ENCODE results near the gene AGMAT. TPM values are rescaled to one million over a fixed set of nuclear protein-coding genes. Genes with fewer than 3 reads are reported as not detected.

The AGMAT gene
- total and polyA plus RNA-seq, 2 of the 4 experiments (the other 2 are of a cell fraction): 0.18 to 0.26 TPM

DNA sequence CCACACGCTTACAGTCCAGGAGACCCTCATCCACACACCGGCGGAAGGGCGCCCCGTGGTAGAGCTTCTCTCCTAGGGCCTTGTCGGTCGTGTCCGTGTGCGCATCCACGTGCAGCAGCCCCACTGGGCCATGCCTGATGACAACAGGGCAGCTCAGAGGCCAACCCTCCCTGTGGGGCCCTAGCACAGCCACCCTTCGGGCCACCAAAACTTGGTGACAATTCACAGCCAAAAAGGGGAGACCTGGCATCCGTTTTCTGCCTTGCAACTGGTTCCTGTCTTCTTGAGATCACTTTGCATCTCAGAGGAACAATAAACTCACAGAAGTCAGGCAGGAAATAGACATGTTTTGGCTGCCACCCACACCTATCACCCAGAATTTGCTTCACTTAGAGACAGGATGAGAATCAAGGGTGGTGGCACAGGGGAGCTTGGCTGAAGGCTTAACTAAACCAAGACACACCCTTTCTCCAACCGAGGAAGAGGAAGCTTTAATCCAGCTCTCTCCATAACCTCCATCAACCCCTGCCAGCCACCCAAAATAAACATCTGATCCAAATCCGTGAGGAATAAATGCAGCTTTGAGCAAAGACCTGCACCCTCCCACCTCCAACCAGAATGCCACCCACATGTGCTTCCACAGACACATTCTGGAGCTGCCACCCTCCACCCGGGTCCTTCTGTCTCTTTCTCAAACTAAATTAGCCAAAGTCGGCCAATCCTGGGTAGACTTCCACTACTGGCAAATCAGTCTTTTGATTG lies 5.7 kb downstream of the AGMAT start:
- Histone ChIP-seq H3K14ac (replicated peaks; ENCODE audit: low read depth, low read length) (no peak overlapping the region), H4K5ac (ENCODE audit: low read depth, low read length) (no peak overlapping the region), H2AFZ (replicated peaks; ENCODE audit: low read length, poor library complexity) (no peak overlapping the region), H3K9me3 (ENCODE audit: control insufficient read depth, insufficient read depth, low read length) (no peaks in the 10 kb centered on the region), H3K4ac (ENCODE audit: low read depth, low read length) (no peak overlapping the region), H3K9me1 (ENCODE audit: insufficient read depth, low read length) (no peaks in the 10 kb centered on the region; the same call in 1 of the 2 replicates), H2AK5ac (ENCODE audit: low read depth, low read length) (no peak overlapping the region), H2BK20ac (ENCODE audit: low read depth, low read length) (no peak overlapping the region), H2BK5ac (ENCODE audit: low read depth, low read length, poor library complexity, severe bottlenecking) (no peak overlapping the region), H3K18ac (ENCODE audit: low read depth, low read length) (no peak overlapping the region), H3K36me3 (ENCODE audit: control insufficient read depth, insufficient read depth, low read length) (peaks cover 5% of the 10 kb centered on the region), H3K4me2 (ENCODE audit: low read depth, low read length) (no peak overlapping the region), H2BK15ac (ENCODE audit: low read depth, low read length) (no peak overlapping the region), H2AK9ac (replicated peaks; ENCODE audit: low read depth, low read length, poor library complexity) (no peak overlapping the region), H4K91ac (ENCODE audit: insufficient read depth, low read depth, low read length) (no peak overlapping the region), H2BK120ac (ENCODE audit: low read depth, low read length) (no peak overlapping the region), H3K9ac (ENCODE audit: low read depth, low read length) (no peak overlapping the region), H3K4me1 (ENCODE audit: control insufficient read depth, insufficient read depth, low read length) (no peaks in the 10 kb centered on the region), H3K4me3 (ENCODE audit: insufficient read depth, low read depth, low read length) (no peak overlapping the region), H3K27ac (ENCODE audit: insufficient read depth, low read length) (no peak overlapping the region), H3K56ac (ENCODE audit: extremely low read depth, insufficient read depth, low read length) (no peak overlapping the region), H4K20me1 (ENCODE audit: insufficient read depth, low read length) (no peaks in the 10 kb centered on the region), H3K23ac (ENCODE audit: low read depth, low read length) (no peak overlapping the region; the same call in 1 of the 2 replicates), H3K27me3 (ENCODE audit: control insufficient read depth, insufficient read depth, low read length) (no peaks in the 10 kb centered on the region), H3K79me1 (ENCODE audit: low read depth in 1 of 2, low read length in 2 of 2) (no peaks in the 10 kb centered on the region), H4K8ac (ENCODE audit: low read depth in 2 of 2, low read length in 2 of 2) (no peak overlapping the region)
- no TSS peak for BruUV-seq (replicated peaks)
- ATAC-seq (ENCODE audit: low read depth): no peak
- 84% methylated on average over 13 of the region's 16 CpGs; no CpG with 5 or more reads in 1 of the 2 experiments for WGBS, 2 experiments (ENCODE audit: extremely low coverage in 2 of 2, insufficient read length in 1 of 2)
- DNase-seq: no peak
- ChIA-PET CTCF (interaction anchor here (0.6 kb wide), 1 partner anchor 213 kb away, joined by 3 read pairs; no protein-coding TSS in a partner anchor), POLR2A (ENCODE audit: unreplicated experiment) (no interaction called here)
- dilution Hi-C loops (cut with HindIII; ENCODE audit: low sequenced_read_pairs, unreplicated experiment) (no loop called here), in situ Hi-C loops (cut with MboI; ENCODE audit: low sequenced_read_pairs) (no loop called here), intact Hi-C loops (cut with micrococcal nuclease) (no loop called here)
- TF ChIP-seq USF2 (IDR thresholded peaks at IDR 0.05; ENCODE audit: low read depth, low read length) (no peak), ELK1 (IDR thresholded peaks at IDR 0.05; ENCODE audit: borderline replicate concordance, low read depth, low read length) (no peak), CEBPB (IDR thresholded peaks at IDR 0.05; ENCODE audit: low read depth, low read length) (no peak), RAD21 (IDR thresholded peaks at IDR 0.05; ENCODE audit: low read length) (no peak), MAZ (IDR thresholded peaks at IDR 0.05; ENCODE audit: borderline replicate concordance, low read depth, low read length) (no peak), BHLHE40 (IDR thresholded peaks at IDR 0.05; ENCODE audit: low read depth, low read length) (no peak), POLR2A (IDR thresholded peaks at IDR 0.05; ENCODE audit: low read depth, low read length) (no peak), RFX5 (IDR thresholded peaks at IDR 0.05; ENCODE audit: low read depth, low read length) (no peak), NFE2L2 (IDR thresholded peaks at IDR 0.05; ENCODE audit: low read depth, low read length) (no peak), FOS (IDR thresholded peaks at IDR 0.05; ENCODE audit: low read depth, low read length) (no peak), CHD1 (IDR thresholded peaks at IDR 0.05; ENCODE audit: low read depth, low read length) (no peak), MXI1 (IDR thresholded peaks at IDR 0.05; ENCODE audit: borderline replicate concordance, low read depth, low read length) (no peak), RCOR1 (IDR thresholded peaks at IDR 0.05; ENCODE audit: insufficient replicate concordance, low read length) (no peak), SMC3 (IDR thresholded peaks at IDR 0.05; ENCODE audit: low read depth, low read length) (no peak)
- TF ChIP-seq, protein P1, sequence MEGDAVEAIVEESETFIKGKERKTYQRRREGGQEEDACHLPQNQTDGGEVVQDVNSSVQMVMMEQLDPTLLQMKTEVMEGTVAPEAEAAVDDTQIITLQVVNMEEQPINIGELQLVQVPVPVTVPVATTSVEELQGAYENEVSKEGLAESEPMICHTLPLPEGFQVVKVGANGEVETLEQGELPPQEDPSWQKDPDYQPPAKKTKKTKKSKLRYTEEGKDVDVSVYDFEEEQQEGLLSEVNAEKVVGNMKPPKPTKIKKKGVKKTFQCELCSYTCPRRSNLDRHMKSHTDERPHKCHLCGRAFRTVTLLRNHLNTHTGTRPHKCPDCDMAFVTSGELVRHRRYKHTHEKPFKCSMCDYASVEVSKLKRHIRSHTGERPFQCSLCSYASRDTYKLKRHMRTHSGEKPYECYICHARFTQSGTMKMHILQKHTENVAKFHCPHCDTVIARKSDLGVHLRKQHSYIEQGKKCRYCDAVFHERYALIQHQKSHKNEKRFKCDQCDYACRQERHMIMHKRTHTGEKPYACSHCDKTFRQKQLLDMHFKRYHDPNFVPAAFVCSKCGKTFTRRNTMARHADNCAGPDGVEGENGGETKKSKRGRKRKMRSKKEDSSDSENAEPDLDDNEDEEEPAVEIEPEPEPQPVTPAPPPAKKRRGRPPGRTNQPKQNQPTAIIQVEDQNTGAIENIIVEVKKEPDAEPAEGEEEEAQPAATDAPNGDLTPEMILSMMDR (conservative IDR thresholded peaks at IDR 0.05; ENCODE audit: low read depth, low read length): no peak

Data from IMR-90 (cell line).